Femur (tissue), 1 donor: Measurements from ENCODE around the gene SLC45A2.
"Not testable (repeated sequence)": the region's sequence is repeated elsewhere in the genome, so short reads cannot be mapped to it uniquely, and the experiment has no call there.

Experiments used
- DNase-seq: peaks from one replicate; pipeline ENCODE4 v3.0.0-alpha.2; 2017

Gene SLC45A2

GRCh38 chr5:33964132-33964700, 20.3 kb downstream of the SLC45A2 start:
- no peak for DNase-seq

GRCh38 chr5:33958176-33958575, 26.3 kb downstream of the SLC45A2 start:
- no peak for DNase-seq

- DNase-seq = no peak
Measured at GRCh38 chr5:33957577-33958150, 26.8 kb downstream of the SLC45A2 start.

GRCh38 chr5:33952175-33952574, 32.3 kb downstream of the SLC45A2 start:
- DNase-seq = not testable (repeated sequence)

- DNase-seq = no peak
Measured at GRCh38 chr5:33944543-33945132, 39.9 kb downstream of the SLC45A2 start.

- no peak for DNase-seq
Measured at GRCh38 chr5:33941090-33941489, 43.4 kb downstream of the SLC45A2 start.

- DNase-seq = no peak
Measured at GRCh38 chr5:33939556-33940262, 44.8 kb downstream of the SLC45A2 start.

GRCh38 chr5:33938881-33939280, 45.6 kb downstream of the SLC45A2 start:
- DNase-seq = no peak

- DNase-seq = no peak
Measured at GRCh38 chr5:33938507-33938796, 46.0 kb downstream of the SLC45A2 start.

- DNase-seq = no peak
Measured at GRCh38 chr5:33937707-33938506, 46.6 kb downstream of the SLC45A2 start.

GRCh38 chr5:33937017-33937706, 47.3 kb downstream of the SLC45A2 start:
- no peak for DNase-seq

GRCh38 chr5:33936381-33937016, 48.0 kb downstream of the SLC45A2 start, which contains the start of gene RXFP3:
RXFP3 (plus strand) TSS chr5:33936386; CDS start chr5:33936741, 355 bp downstream.
- DNase-seq = no peak

GRCh38 chr5:33936004-33936380, 48.5 kb downstream of the SLC45A2 start:
- DNase-seq = peak; percentile 80

- DNase-seq = no peak
Measured at GRCh38 chr5:33934176-33934575, 50.3 kb downstream of the SLC45A2 start.

GRCh38 chr5:33933723-33934169, 50.7 kb downstream of the SLC45A2 start:
- DNase-seq = no peak

GRCh38 chr5:33931136-33931535, 53.4 kb downstream of the SLC45A2 start:
- DNase-seq = no peak

- DNase-seq = no peak
Measured at GRCh38 chr5:33929925-33930690, 54.4 kb downstream of the SLC45A2 start.

- no peak for DNase-seq
Measured at GRCh38 chr5:33928283-33928682, 56.2 kb downstream of the SLC45A2 start.

GRCh38 chr5:33927685-33928084, 56.8 kb downstream of the SLC45A2 start:
- DNase-seq = no peak

- DNase-seq = no peak
Measured at GRCh38 chr5:33925278-33925677, 59.2 kb downstream of the SLC45A2 start.

GRCh38 chr5:33921002-33921401, 63.5 kb downstream of the SLC45A2 start:
- DNase-seq = no peak
